Myocyte (in vitro differentiated cells): ENCODE data around the gene ASB18. TPM values are rescaled to one million over a fixed set of nuclear protein-coding genes. Genes with fewer than 3 reads are reported as not detected.
A peak's percentile ranks its signal among the peaks of the same experiment; 100 is the strongest.
"Not testable (repeated sequence)": the region's sequence is repeated elsewhere in the genome, so short reads cannot be mapped to it uniquely, and the experiment has no call there.

Experiments used
- DNase-seq: peaks from one replicate; pipeline ENCODE4 v3.0.0-alpha.2; 2012; ENCODE audit warnings: low read depth
- polyA plus RNA-seq: library from polyadenylated mRNA; unstranded; fragments of >200 nt; gene quantifications from one replicate; pipeline ENCODE4 v1.2.1, GENCODE V29; 2012; ENCODE audit warnings: missing spikeins
- total RNA-seq: library from RNA; depleted of rRNA; stranded (reverse); fragments of >200 nt; gene quantifications from 2 replicates; pipeline ENCODE4 v1.2.3, GENCODE V29; 2014

ASB18 gene, protein sequence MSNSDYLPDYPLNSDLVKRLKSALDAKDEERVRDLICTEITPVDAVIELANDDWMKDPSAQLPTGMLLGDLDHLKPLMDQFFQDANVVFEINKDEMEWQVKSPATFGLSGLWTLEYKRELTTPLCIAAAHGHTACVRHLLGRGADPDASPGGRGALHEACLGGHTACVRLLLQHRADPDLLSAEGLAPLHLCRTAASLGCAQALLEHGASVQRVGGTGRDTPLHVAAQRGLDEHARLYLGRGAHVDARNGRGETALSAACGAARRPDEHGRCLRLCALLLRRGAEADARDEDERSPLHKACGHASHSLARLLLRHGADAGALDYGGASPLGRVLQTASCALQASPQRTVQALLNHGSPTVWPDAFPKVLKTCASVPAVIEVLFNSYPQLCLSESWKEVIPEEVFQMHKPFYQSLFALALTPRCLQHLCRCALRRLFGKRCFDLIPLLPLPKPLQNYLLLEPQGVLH
- total RNA-seq, result 0.24 and 0.31 TPM in 2 replicates
- 0.43 TPM for polyA plus RNA-seq

DNA sequence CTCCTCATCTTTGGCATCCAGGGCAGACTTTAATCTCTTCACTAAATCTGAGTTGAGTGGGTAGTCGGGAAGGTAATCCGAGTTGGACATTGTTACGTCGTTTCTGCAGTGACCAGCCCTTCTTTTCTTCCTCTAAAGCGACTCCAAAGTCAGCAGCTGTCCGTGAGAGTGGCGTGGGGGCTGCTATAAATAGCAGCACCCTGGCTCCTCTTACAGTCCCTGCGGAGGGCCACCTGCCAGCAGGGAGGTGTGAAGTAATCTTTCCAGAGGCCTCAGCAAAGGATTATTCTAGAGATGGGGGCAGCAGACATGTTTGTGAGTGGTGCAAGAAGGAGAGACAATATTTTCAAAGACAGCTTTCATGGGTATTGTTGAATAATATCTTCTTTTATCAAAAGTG is at the start of gene ASB18:
Gene ASB18 (minus strand): TSS at position 151 of the 400 bp plus-strand sequence. CDS start 61 bp downstream, at position 90.
- peak; percentile 86 for DNase-seq

DNA sequence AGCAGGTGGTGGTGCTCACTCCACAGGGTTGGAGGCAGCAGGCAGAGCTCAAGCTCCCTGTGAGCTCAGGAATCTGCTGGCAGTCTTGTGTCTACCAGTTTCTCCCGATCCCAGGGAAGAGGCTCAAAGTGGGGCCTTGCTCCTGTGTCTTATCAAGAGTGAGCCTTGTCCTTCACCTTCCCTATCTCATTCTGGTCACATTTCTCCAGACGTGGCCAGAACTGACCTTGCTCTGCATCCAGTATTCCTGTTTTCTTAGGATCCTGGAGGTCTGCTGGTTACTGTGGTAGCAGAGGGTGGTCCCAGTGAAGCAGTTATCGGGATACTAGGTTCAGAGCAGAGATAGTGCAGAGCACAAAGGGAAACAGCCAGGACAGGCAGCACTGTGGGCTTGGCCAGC is 47.1 kb upstream of the ASB18 start:
- no peak for DNase-seq

DNA sequence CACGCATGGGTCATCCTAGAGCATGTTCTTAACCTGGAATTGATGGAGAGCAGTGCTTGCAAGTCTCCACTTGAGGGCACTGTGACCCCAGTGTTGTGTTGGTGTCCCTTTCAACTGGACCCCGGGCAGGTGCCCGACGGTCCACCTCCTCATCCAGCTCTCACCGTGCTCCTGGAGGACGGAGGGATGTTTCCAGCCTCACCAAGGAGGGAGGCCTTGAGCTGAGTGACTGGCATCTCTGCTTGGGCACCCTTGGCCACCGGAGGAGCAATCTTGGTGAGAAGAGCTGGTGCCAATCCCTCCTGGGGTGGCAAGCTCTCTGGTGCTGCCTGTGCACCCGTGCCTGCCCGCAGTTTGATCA is 45.4 kb upstream of the ASB18 start:
- no peak for DNase-seq

DNA sequence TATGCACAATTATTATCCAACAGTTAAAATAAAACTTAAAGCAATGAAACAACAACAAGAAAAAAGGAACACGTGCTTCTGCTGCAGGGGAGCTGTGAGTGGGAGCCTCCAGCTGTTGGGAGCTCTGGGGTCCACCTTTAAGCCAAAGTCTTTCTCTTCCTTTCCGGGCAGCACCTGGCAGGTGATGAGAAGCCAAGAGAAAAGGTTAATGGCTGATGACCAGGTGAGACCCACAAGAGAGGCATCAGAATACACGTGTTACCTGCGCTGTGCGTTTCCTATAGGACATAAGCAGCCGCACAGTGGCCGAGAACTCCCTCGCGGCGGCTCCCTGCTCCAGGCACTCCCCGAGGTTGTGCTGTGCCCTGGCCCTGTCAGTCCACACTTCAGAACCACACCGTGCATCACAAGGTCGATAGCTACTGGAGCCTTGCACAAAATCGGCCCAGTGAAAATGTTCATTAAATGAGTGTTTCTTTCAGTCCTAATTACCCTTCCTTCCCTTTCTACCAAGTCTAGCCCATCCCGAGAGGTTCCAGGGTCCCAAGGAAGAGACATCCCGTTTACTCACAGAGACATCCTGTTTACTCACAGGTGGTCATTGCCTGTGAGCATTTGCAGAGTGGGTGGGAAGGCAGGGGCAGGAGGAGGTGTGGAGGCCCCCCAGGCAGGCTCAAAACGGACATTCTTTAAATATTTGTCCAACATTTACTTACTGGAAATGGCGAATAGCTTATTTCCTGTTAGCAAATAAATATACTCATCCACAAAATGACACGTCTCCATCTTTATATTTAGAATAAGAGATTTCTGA is 44.9 kb upstream of the ASB18 start:
- DNase-seq, result no peak

DNA sequence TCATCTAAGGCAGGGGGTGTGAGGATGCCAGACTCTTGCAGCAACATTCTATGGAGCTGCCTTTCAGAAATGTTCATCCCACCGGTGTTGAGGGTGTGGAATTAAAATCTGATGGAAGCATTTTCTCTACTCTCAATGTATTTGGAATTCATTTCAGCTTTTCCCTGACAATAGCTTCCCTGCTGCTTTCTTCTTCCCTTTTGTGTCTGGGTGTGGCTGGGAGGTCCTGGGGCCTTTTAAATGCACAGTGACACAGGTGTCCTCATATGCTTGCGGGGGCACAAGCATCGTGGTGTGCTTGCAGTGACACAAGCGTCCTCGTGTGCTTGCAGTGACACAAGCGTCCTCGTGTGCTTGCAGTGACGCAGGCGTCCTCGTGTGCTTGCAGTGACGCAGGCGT is 43.4 kb upstream of the ASB18 start:
- DNase-seq, result no peak

DNA sequence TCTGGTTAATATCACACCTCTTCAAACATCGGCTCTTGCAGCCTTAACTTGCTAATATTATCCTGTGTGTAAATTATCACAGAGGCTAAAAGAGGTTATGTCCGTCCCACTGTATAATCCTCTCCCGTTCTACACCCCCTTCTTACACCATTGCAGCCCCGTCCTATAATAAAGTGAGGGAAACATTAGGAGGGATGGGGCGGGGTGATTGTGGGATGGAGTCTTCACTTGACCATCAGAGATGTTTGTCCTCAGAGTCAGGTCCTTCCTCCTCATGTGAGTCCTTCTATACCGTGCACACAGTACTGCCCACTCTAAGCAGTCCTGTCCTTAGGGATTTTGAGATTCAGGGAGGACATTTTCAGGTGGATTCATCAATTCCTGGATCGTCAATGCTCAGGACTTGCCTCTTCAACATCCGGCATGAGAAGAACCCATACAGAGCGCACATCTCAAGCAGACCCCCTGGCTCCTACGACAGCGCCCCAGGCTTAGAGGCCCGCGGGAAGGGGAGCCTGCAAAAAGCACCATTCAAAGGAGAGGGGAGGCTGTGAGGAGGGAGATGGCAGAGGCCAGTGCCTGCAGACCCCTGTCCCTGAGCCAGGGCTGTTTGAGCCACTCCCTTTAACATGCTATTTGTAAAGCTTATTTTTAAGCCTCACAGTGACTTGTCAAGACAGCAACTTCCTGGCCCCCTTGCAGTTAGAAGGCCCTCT is 42.8 kb upstream of the ASB18 start:
- DNase-seq, result no peak

DNA sequence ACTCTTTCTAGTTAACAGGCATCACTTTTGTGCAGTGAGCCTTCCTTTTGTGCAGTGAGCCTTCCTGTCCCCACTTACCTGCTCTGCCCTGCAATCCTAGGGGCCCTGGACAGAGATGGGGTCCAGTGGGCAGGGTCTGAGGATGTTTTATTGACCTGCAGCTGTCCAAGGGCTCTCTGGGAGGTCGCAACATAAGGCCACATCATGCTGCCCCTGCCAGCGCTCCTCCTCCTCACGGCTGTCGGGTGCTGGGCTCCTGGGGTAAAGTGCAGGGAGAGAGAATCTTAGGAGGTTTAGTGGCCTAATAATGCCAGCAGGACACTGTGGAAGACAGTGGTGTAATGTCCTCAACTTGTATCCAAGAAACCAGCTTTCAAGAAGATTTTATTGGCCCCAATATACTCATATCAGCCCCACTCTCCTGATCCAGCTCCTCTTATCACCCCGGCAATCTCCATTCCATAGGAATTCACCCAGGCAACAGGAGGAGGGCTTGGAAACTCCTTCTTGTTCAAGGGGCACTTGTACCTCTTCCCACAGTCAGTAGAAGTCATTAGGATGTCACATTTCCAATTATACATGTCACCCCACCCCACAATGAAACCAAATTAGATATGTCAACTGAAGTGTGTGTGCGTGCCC is 41.9 kb upstream of the ASB18 start:
- no peak for DNase-seq

DNA sequence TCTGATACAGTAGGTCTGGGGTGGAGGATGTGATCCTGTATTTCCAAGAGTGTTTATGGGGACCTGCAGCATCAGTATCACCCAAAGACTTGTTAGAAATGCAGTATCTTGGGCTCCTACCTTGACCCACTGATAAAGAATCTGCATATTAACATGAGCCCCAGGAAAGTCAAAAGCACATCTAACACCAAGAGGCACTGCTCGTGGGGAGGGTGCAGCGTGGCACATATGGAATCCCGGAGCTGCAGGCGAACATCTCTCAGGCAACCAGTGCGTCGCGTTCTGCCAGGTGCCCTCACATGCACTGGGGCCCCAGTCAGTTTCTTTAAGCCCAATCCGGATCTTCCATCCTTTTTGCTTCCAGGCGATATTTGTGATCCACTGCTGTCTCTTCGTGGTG is 41.3 kb upstream of the ASB18 start:
- DNase-seq, result no peak

DNA sequence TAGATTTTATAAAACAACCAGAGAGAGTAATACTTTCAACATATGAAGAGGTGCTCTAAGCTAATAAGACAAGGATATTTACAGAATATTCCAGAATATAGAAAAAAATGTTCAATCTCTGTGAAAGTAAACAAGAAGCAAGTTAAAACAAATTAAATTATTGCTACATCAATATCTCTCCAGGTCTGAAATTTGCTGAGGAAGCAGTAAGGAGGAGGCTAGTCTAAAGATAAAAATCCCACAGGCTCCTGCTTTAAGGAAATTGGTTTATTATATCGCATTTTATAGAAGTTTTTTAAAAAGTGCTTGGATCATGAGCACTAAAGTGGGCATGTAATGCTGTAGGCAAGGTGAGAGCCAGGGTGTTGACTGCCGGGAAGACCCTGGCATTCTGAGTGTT is 39.7 kb upstream of the ASB18 start:
- DNase-seq, result no peak

DNA sequence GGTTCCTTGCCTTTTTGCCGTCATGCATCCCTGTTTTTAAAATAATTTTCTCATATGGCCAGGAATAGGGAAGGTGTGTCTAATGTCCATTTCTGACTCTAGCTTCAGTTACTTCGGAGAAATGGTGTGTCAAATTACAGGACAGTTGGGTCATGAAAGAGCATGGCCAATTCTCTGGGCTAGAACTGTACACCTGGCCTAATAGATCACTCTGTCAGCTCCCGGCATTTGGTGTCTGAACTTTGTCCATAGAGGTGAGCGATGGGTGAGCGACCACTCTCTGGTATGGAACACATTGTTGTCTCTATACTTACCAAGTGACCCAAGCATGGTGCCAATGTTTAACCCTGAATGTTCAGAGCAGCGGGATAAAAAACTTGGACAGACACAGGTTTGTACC is 38.3 kb upstream of the ASB18 start:
- peak; percentile 3 for DNase-seq

DNA sequence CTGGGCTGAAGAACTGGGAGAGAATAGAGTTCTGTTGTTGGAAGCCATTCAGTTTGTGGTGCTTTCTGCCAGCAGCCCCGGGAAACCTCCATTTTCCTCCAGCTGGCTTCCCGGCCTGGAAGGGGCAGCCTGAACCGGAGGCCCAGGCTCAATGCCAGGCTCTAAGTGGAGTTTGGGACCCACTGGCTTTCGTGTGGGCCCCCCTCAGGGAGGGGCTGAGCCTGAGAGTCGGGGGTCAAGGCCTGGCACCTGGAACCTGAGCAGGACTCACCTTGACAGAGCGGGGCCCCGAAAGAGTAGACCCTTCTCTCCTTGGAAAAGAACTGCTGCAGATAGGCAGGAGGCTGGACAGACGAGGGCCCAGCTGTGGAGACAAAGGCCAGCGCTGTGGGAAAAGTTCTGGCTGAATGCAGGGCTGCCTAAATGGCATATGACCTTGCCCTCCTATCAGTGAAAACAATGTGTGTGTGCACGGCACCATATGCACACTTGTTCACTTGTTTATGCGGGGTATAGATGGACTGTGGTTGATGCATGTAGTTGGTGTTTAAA is 34.8 kb upstream of the ASB18 start:
- DNase-seq, result no peak

DNA sequence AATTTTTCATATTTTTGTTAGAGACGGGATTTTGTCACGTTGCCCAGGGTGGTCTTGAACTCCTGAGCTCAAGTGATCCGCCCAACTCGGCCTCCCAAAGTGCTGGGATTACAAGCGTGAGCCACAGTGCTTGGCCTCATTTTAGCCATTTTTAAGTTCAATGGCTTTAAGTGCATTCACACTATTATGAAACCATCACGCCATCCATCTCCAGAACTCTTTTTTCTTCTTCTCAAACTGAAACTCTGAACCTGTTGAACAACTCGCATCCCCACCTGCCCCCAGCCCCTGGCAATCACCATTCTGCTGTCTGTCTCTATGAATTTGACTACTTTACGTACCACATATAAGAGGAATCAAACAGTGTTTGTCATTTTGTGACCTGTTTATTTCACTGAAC is 31.3 kb upstream of the ASB18 start:
- no peak for DNase-seq

DNA sequence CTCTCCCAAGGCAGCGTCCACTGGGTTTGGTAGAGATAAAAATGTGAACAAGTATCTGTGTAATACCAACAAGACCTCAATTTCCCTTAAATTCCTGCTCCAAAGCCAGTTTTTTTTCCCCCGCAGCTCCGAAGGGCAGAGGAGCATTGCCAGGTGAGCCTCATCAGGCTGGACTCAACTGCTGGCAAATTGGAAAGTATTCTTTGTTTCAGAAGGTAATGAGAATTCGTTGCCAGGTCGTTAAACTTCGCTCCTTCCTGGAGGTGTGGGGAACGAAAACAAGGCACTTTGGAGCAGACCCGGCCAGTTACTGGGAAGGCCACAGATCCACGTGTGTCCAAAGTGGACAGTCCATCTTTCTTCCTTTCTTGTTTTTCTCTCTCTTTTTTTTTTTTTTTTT is 30.4 kb upstream of the ASB18 start:
- no peak for DNase-seq

DNA sequence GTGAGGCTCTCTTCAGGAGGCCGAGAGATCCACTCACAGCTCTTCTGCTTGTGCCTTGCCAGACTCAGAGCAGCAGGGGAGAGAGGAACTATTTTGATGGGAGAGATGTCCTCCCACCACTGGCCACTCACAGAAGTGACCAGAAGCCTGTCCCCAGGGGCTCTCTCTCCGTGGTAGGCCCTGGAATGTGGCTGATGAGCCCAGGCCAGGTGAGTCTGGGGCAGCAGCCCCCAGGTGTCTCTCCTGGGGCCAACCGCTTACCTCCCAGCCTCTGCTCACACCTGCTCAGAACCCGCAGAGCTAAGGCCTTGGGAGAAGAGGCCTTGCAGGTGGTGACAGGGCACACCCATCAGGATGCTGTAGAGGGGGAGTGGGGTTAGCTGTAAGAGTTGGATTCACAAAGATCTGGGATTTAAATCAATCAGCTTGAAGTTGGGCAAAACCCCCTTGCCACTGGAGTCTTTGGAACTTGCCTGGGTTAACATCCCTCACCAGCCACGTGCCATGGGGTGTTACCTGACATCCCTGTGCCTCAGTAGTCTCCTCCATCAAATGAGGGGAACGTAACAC is 29.1 kb upstream of the ASB18 start:
- DNase-seq, result no peak

DNA sequence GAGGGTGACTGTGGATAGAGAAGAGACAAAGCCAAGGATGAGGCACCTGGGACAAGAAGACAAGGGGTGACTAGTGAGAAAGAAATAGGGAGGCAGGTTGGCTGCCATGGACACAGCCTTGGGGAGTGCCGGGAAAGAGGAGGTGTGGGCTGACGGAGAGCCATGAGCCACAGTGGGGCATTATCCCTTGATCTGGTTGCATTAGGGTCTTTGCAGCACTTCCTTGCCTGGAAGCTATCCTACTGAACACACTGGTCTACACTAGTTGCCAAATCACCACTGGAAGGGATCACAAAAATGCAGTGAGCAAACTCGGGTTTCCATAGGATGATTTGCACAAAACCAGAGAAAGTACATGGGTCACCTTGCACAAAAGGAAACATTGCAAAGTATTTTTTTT is 27.7 kb upstream of the ASB18 start:
- no peak for DNase-seq

DNA sequence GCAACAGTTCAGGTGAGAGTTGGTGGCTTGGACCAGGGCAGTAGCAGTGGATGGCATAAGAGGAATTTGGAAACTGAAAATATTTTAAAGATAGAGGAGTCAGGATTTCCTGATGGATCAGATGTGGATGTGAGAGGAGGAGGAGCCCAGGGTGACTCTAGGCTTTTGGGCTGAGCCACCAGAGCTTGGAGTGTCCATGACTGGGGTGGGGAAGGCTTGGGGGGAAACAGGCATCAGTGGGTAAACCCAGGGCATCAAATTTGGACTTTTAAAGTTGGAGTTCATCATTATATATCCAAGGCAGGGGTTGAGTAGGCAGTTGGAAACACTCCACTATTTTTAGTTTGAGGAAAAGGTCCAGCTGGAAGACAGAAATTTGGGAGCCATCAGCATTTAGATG is 27.3 kb upstream of the ASB18 start:
- no peak for DNase-seq

DNA sequence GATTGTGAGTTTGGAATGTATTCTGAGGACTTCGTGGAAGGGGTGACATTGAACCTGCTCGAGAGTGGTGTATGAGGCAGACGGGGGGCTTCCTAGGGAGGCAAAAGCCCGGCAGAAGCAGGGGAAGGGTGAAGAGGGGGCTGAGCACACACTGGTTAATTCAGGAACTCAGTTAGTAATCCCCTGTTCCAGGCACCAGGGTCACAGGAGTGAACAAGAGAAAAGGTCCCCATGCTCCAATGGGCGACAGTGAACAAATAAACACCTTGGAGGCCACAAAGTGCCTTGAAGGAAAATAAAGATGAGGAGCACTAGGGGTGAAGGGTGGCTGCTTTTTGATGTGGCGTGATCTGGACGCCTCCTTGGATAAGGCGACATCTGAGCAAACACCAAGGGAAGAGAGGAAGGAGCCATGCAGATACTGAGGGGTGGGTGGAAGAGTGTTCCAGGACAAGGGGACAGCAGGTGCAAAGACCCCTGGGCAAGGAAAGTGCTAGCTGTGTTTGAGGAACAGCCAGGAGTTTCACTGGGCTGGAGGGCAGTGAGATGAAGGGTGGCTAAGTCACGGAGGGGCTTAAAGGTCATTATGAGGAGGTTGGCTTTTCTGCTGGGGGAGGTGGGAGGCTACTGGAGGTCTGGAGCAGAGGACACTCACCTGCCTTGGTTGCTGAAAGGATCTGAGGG is 26.7 kb upstream of the ASB18 start:
- DNase-seq, result no peak

DNA sequence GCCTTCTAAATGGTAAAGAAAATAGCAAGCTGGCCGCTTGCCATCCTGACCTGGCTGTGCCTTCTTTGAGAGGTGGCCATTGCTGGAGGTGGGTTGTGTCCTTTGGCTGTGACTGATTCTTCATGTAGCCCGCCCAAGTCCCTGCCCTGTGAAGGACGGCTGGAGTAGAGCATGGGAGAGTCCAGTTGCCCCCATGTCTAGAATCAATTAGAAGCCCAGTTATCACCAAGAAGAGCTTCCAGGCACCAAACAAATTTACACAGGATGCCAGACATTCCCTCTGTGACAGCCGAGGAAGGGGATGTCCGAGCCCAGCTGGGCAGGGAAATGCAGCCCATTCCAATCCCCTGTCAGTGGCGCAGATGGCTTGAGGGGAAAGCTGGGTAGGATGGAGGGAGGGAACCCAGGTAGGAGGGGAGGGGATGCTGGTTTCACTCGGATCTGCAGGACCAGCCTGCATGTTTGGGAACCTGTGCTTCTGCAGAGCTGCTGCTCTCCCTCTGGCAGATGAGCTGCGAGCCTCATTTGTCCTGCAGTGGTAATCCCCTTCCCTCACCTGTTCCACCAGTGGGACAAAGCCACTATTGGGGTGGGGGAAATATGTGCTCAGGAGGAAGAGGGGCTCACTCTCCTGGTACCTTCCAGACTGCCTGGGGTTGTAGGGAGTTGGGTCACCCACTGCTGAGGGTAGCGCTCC is 25.7 kb upstream of the ASB18 start:
- DNase-seq, result no peak

DNA sequence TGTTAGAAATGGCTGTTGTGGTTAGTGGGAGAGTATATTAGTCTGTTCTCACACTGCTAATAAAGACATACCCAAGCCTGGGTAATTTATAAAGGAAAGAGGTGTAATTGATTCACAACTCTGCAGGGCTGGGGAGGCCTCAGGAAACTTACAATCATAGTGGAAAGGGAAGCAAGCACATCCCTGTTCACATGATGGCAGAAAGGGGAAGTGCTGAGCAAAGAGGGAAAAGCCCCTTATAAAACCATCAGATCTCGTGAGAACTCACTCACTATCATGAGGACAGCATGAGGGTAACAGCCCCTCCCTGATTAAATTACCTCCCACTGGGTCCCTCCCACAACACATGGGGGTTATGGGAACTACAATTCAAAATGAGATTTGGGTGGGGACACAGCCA is 24.2 kb upstream of the ASB18 start:
- DNase-seq, result not testable (repeated sequence)

DNA sequence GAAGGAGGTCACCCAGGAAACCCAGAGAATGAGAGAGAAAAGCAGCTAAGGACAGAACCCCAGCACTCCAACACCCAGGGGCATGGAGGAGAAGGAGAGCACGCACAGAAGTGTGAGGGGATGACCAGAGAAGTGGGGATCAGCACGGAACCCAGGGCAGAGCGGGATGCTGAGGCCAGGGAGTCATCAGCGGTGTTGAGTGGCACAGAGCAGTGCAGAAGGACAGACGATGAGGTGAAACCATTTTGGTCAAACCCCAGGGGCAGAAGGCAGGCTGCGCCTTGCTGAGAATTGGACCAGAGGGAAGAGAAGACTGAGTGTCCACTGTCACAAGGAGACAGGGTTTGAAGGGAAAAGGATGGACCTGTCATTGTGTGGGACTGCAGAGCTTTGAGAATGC is 23.4 kb upstream of the ASB18 start:
- DNase-seq, result no peak
